Measurements from ENCODE around the gene EGFR.

Gene EGFR

DNA sequence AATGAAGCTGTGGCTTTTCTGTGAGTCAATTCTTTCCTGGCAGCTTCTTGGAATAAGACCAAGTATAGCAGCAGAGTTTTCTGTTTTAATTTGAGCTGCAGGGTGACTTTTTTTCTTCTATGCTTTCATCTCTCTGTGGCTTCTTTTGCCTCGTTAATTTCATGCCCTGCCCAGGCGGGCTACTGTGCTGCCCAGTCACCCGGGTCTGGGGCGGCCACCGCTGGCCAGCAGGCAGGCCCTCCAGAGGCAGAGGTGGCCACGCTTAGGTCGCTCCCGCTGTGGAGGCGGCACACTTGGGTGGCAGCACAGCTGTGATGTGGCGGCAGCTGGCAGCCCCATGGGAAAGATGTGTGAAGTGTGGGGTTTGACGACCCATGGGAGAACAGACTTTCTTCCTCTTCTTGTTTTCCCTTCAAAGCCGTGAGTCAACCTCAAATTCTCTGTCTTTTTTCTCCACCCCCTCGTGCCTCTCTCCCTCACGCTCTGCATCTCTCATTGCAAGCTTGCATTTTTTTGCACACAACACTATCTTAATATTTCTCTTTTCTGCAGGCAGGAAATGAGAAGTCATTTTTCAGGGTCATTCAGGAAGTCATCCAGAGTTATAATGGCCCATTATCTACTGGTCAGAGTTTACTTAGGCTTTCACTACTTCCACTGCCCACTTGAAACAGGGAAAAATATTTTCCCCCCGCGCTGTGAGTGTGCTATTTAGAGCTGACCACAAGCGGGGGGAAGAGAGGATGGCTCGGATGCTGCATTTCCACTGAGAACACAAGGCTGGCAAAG lies 67.8 kb downstream of the EGFR start:
- Histone ChIP-seq H3K18ac (ENCODE audit: low read length) (peak overlapping the region; percentile 27), H3K4ac (ENCODE audit: low read length) (no peak overlapping the region), H3K4me3 (ENCODE audit: low read length in 2 of 2) (no peak overlapping the region), H3K9ac (ENCODE audit: low read depth, low read length, poor library complexity) (no peak overlapping the region), H3K14ac (ENCODE audit: low read length) (no peak overlapping the region), H2BK15ac (ENCODE audit: low read length) (no peak overlapping the region), H2AK5ac (ENCODE audit: low read depth, low read length) (no peak overlapping the region), H4K8ac (ENCODE audit: low read depth, low read length) (no peak overlapping the region), H3K9me3 (replicated peaks in 1 of 2; ENCODE audit: control insufficient read depth in 2 of 2, insufficient read depth in 1 of 2, low read depth in 1 of 2, low read length in 2 of 2) (peaks cover 0 to 12% of the 10 kb centered on the region in 2 donors), H2BK120ac (ENCODE audit: low read depth, low read length) (no peak overlapping the region), H2BK12ac (ENCODE audit: low read length) (no peak overlapping the region), H2AFZ (ENCODE audit: low read length) (no peak overlapping the region), H3K4me1 (ENCODE audit: control insufficient read depth in 2 of 2, insufficient read depth in 1 of 2, low read depth in 1 of 2, low read length in 2 of 2) (peaks cover 4 to 29% of the 10 kb centered on the region in 2 donors), H3K27me3 (ENCODE audit: control insufficient read depth in 3 of 3, insufficient read depth in 3 of 3, low read depth in 1 of 3, low read length in 3 of 3) (no peaks in the 10 kb centered on the region), H2BK5ac (ENCODE audit: low read length) (no peak overlapping the region), H3K36me3 (replicated peaks in 1 of 2; ENCODE audit: control insufficient read depth in 2 of 2, insufficient read depth in 2 of 2, low read length in 2 of 2) (no peaks in the 10 kb centered on the region), H3K79me1 (ENCODE audit: low read depth, low read length) (no peaks in the 10 kb centered on the region), H3K23ac (ENCODE audit: low read depth, low read length, poor library complexity) (no peak overlapping the region), H3K27ac (replicated peaks; ENCODE audit: low read length) (no peak overlapping the region), H3K4me2 (ENCODE audit: insufficient read depth, low read length, poor library complexity, severe bottlenecking) (no peak overlapping the region), H4K91ac (ENCODE audit: low read depth, low read length, poor library complexity) (no peak overlapping the region)
- no CpG with 5 or more reads among the region's 18 CpGs for WGBS, 2 donors (ENCODE audit: extremely low coverage in 2 of 2, insufficient read length in 2 of 2, insufficient replicate concordance in 1 of 2)
- DNase-seq (ENCODE audit: low spot score), result no peak

GRCh38 chr7:55087521-55087961 lies 68.7 kb downstream of the EGFR start:
- Histone ChIP-seq H3K79me1 (ENCODE audit: low read depth, low read length) (no peaks in the 10 kb centered on the region), H2AK5ac (ENCODE audit: low read depth, low read length) (no peak overlapping the region), H2AFZ (ENCODE audit: low read length) (no peak overlapping the region), H3K23ac (ENCODE audit: low read depth, low read length, poor library complexity) (no peak overlapping the region), H3K4me3 (ENCODE audit: low read length in 2 of 2) (no peak overlapping the region), H2BK120ac (ENCODE audit: low read depth, low read length) (no peak overlapping the region), H3K9me3 (replicated peaks in 1 of 2; ENCODE audit: control insufficient read depth in 2 of 2, insufficient read depth in 1 of 2, low read depth in 1 of 2, low read length in 2 of 2) (peaks cover 0 to 12% of the 10 kb centered on the region in 2 donors), H2BK5ac (ENCODE audit: low read length) (no peak overlapping the region), H2BK12ac (ENCODE audit: low read length) (no peak overlapping the region), H3K4me2 (ENCODE audit: insufficient read depth, low read length, poor library complexity, severe bottlenecking) (no peak overlapping the region), H4K8ac (ENCODE audit: low read depth, low read length) (no peak overlapping the region), H3K14ac (ENCODE audit: low read length) (no peak overlapping the region), H3K4ac (ENCODE audit: low read length) (no peak overlapping the region), H3K36me3 (replicated peaks in 1 of 2; ENCODE audit: control insufficient read depth in 2 of 2, insufficient read depth in 2 of 2, low read length in 2 of 2) (no peaks in the 10 kb centered on the region), H3K27me3 (ENCODE audit: control insufficient read depth in 3 of 3, insufficient read depth in 3 of 3, low read depth in 1 of 3, low read length in 3 of 3) (no peaks in the 10 kb centered on the region), H2BK15ac (ENCODE audit: low read length) (no peak overlapping the region), H3K27ac (replicated peaks; ENCODE audit: low read length) (no peak overlapping the region), H3K18ac (ENCODE audit: low read length) (no peak overlapping the region), H3K4me1 (ENCODE audit: control insufficient read depth in 2 of 2, insufficient read depth in 1 of 2, low read depth in 1 of 2, low read length in 2 of 2) (peaks cover 7 to 35% of the 10 kb centered on the region in 2 donors), H3K9ac (ENCODE audit: low read depth, low read length, poor library complexity) (no peak overlapping the region), H4K91ac (ENCODE audit: low read depth, low read length, poor library complexity) (no peak overlapping the region)
- no CpG with 5 or more reads among the region's 5 CpGs for WGBS, 2 donors (ENCODE audit: extremely low coverage in 2 of 2, insufficient read length in 2 of 2, insufficient replicate concordance in 1 of 2)
- no peak for DNase-seq (ENCODE audit: low spot score)

DNA sequence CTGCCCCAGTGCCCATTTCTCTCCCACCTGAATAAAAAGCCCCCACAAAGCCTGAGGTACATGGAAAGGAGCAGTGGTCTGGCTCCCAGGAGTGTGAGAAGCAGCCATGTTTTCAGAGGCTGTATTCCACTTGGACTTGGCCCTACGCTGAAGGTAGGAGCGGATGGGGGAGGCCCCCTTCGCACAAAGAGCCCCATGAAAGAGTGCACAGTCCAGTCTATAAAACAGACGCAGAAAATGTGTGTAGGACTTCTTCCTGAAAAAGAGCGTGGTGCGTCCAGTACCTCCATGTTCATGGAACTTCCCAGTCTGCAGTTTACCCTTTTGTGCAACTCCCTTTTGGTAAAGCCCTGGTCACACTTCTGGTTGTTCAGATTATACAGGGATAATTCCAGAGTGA lies 69.3 kb downstream of the EGFR start:
- Histone ChIP-seq H3K18ac (ENCODE audit: low read length) (no peak overlapping the region), H3K9me3 (replicated peaks in 1 of 2; ENCODE audit: control insufficient read depth in 2 of 2, insufficient read depth in 1 of 2, low read depth in 1 of 2, low read length in 2 of 2) (peaks cover 0 to 12% of the 10 kb centered on the region in 2 donors), H2BK12ac (ENCODE audit: low read length) (no peak overlapping the region), H3K14ac (ENCODE audit: low read length) (no peak overlapping the region), H3K4me3 (ENCODE audit: low read length in 2 of 2) (no peak overlapping the region), H3K27ac (replicated peaks; ENCODE audit: low read length) (no peak overlapping the region), H2BK15ac (ENCODE audit: low read length) (no peak overlapping the region), H2AK5ac (ENCODE audit: low read depth, low read length) (no peak overlapping the region), H3K27me3 (ENCODE audit: control insufficient read depth in 3 of 3, insufficient read depth in 3 of 3, low read depth in 1 of 3, low read length in 3 of 3) (no peaks in the 10 kb centered on the region), H3K4me2 (ENCODE audit: insufficient read depth, low read length, poor library complexity, severe bottlenecking) (no peak overlapping the region), H4K91ac (ENCODE audit: low read depth, low read length, poor library complexity) (no peak overlapping the region), H3K79me1 (ENCODE audit: low read depth, low read length) (no peaks in the 10 kb centered on the region), H3K4ac (ENCODE audit: low read length) (no peak overlapping the region), H4K8ac (ENCODE audit: low read depth, low read length) (no peak overlapping the region), H3K4me1 (ENCODE audit: control insufficient read depth in 2 of 2, insufficient read depth in 1 of 2, low read depth in 1 of 2, low read length in 2 of 2) (peaks cover 7 to 38% of the 10 kb centered on the region in 2 donors), H2BK120ac (ENCODE audit: low read depth, low read length) (no peak overlapping the region), H3K23ac (ENCODE audit: low read depth, low read length, poor library complexity) (no peak overlapping the region), H2AFZ (ENCODE audit: low read length) (no peak overlapping the region), H3K36me3 (replicated peaks in 1 of 2; ENCODE audit: control insufficient read depth in 2 of 2, insufficient read depth in 2 of 2, low read length in 2 of 2) (no peaks in the 10 kb centered on the region), H2BK5ac (ENCODE audit: low read length) (no peak overlapping the region), H3K9ac (ENCODE audit: low read depth, low read length, poor library complexity) (no peak overlapping the region)
- no peak for DNase-seq (ENCODE audit: low spot score)
- whole genome bisulfite sequencing, 2 donors (ENCODE audit: extremely low coverage in 2 of 2, insufficient read length in 2 of 2, insufficient replicate concordance in 1 of 2), result no CpG with 5 or more reads among the region's 6 CpGs

DNA sequence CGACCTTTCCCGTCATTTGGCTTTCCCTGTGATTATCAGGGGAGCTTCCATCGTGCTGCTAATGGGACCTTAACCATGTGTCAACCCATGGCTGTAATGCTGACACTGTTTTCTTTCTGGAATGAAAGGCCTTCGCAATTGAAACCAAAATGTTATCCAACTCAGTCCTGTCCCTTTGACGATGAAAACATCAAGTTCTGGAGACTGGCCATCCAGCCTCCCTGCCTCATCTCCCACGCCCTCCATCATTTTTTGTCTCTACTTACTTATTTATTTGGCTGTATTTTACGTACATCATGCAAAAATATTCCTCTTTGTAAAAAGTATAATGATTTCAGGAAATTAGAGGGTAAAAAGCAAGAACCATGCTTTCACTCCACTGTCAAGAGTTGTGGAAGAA lies 69.8 kb downstream of the EGFR start:
- no peak overlapping the region for H3K4me2 ChIP-seq (ENCODE audit: insufficient read depth, low read length, poor library complexity, severe bottlenecking)

More for the DNA sequence above, 69.8 kb downstream of the EGFR start:
- no peak overlapping the region for H2BK12ac ChIP-seq (ENCODE audit: low read length)
- no peak overlapping the region for H3K27ac ChIP-seq (replicated peaks; ENCODE audit: low read length)
- no peak overlapping the region for H2BK15ac ChIP-seq (ENCODE audit: low read length)
- H3K18ac ChIP-seq (ENCODE audit: low read length), result no peak overlapping the region
- H3K9ac ChIP-seq (ENCODE audit: low read depth, low read length, poor library complexity), result no peak overlapping the region
- no peak overlapping the region for H3K4ac ChIP-seq (ENCODE audit: low read length)
- H3K27me3 ChIP-seq (ENCODE audit: control insufficient read depth in 3 of 3, insufficient read depth in 3 of 3, low read depth in 1 of 3, low read length in 3 of 3), result no peaks in the 10 kb centered on the region
- H4K8ac ChIP-seq (ENCODE audit: low read depth, low read length), result no peak overlapping the region
- no peak overlapping the region for H2BK5ac ChIP-seq (ENCODE audit: low read length)
- no peak overlapping the region for H2AFZ ChIP-seq (ENCODE audit: low read length)
- no peak overlapping the region for H2AK5ac ChIP-seq (ENCODE audit: low read depth, low read length)
- no peak overlapping the region for H3K14ac ChIP-seq (ENCODE audit: low read length)
- no peaks in the 10 kb centered on the region for H3K79me1 ChIP-seq (ENCODE audit: low read depth, low read length)
- no peak overlapping the region for H4K91ac ChIP-seq (ENCODE audit: low read depth, low read length, poor library complexity)
- H3K23ac ChIP-seq (ENCODE audit: low read depth, low read length, poor library complexity), result no peak overlapping the region
- WGBS, 2 donors (ENCODE audit: extremely low coverage in 2 of 2, insufficient read length in 2 of 2, insufficient replicate concordance in 1 of 2), result no CpG with 5 or more reads among the region's 7 CpGs
- H2BK120ac ChIP-seq (ENCODE audit: low read depth, low read length), result no peak overlapping the region
- no peaks in the 10 kb centered on the region for H3K36me3 ChIP-seq (replicated peaks in 1 of 2; ENCODE audit: control insufficient read depth in 2 of 2, insufficient read depth in 2 of 2, low read length in 2 of 2)
- H3K4me3 ChIP-seq (ENCODE audit: low read length in 2 of 2), result no peak overlapping the region
- peaks cover 7 to 38% of the 10 kb centered on the region in 2 donors for H3K4me1 ChIP-seq (ENCODE audit: control insufficient read depth in 2 of 2, insufficient read depth in 1 of 2, low read depth in 1 of 2, low read length in 2 of 2)
- peaks cover 0 to 11% of the 10 kb centered on the region in 2 donors for H3K9me3 ChIP-seq (replicated peaks in 1 of 2; ENCODE audit: control insufficient read depth in 2 of 2, insufficient read depth in 1 of 2, low read depth in 1 of 2, low read length in 2 of 2)
- no peak for DNase-seq (ENCODE audit: low spot score)
